Measurements from ENCODE around the gene FABP3.
"Not testable (repeated sequence)": the region's sequence is repeated elsewhere in the genome, so short reads cannot be mapped to it uniquely, and the experiment has no call there.

Gene FABP3

GRCh38 chr1:31400393-31400792 is 27.5 kb upstream of the FABP3 start:
- peak overlapping the region; percentile 95 for H3K27ac ChIP-seq
- DNase-seq (ENCODE audit: low read depth, low spot score): no peak

- peak overlapping the region; percentile 95 for H3K27ac ChIP-seq
Measured at GRCh38 chr1:31399976-31400375, 27.1 kb upstream of the FABP3 start.

DNA sequence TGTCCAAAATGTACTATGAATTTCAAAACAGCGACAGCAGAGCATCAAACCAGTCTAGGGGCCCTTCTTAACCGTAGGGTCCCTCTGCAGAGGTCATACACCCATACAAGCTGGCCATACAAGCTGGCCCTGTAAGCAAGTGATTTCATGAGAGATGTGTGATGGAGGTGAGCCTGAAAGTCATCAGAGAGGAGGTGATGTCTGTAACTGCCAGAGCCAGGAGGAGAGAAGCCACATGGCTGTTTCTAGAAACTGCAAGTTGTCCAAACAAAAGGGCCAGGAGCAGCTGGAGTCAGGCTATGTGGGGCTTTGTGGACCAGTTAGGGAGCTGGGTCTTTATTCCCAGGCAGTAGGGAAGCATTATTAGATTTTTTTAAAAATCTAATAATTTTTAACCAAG is 25.4 kb upstream of the FABP3 start:
- no peak for DNase-seq (ENCODE audit: low read depth, low spot score)

More at GRCh38 chr1:31399976-31400375, 27.1 kb upstream of the FABP3 start:
- no peak for DNase-seq (ENCODE audit: low read depth, low spot score)

GRCh38 chr1:31397360-31398095 is 24.7 kb upstream of the FABP3 start:
- DNase-seq (ENCODE audit: low read depth, low spot score): no peak
- H3K27ac ChIP-seq: peak overlapping the region; percentile 95

More for the DNA sequence above, 25.4 kb upstream of the FABP3 start:
- peak overlapping the region; percentile 95 for H3K27ac ChIP-seq

- DNase-seq (ENCODE audit: low read depth, low spot score): peak; percentile 90
- H3K27ac ChIP-seq: peak overlapping the region; percentile 95
Measured at GRCh38 chr1:31396633-31397351, 23.9 kb upstream of the FABP3 start.

- no peak for DNase-seq (ENCODE audit: low read depth, low spot score)
- peak overlapping the region; percentile 41 for H3K27ac ChIP-seq
Measured at GRCh38 chr1:31394584-31395193, 21.8 kb upstream of the FABP3 start.

DNA sequence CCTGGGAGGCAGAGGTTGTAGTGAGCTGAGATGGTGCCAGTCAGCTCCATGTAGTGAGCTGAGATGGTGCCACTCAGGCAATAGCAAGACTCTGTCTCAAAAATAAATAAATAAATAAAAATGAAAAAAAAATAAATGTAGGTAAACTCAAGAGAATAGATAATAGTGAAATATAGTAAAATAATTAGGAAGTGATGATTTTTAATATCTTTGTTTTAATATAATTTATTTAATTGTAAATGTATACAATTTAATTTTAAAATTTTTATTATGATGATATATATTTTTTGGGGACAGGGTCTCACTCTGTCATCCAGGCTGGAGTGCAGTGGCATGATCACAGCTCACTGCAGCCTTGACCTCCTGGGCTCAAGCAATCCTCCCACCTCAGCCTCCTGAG is 20.6 kb upstream of the FABP3 start:
- no peak overlapping the region for H3K27ac ChIP-seq
- DNase-seq (ENCODE audit: low read depth, low spot score): no peak

DNA sequence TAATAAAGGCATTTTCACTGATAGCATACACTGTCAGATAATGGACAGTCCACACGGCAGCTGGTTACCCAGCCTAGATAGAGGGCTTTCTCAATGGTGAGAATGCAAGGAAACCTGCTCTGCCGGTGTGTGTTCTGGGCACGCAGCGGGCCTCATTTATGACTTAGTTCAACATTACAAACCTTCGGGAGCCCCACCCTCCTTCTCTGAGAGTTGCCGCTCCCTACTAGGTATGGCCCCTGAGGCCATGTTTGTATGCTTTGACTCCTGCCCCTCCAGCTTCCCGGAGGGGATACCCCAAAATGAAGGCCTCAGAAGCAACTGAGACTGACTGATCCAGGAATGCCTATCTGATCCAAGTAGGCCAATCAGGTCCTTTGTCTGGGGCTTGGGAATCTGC is 17.2 kb upstream of the FABP3 start:
- DNase-seq (ENCODE audit: low read depth, low spot score): peak; percentile 66
- peak overlapping the region; percentile 38 for H3K27ac ChIP-seq

GRCh38 chr1:31389616-31390015 is 16.7 kb upstream of the FABP3 start:
- peak overlapping the region; percentile 38 for H3K27ac ChIP-seq
- DNase-seq (ENCODE audit: low read depth, low spot score): no peak

- H3K27ac ChIP-seq: peak overlapping the region; percentile 5
- DNase-seq (ENCODE audit: low read depth, low spot score): no peak
Measured at GRCh38 chr1:31387612-31388011, 14.7 kb upstream of the FABP3 start.

- H3K27ac ChIP-seq; DNase-seq (ENCODE audit: low read depth, low spot score): not testable (repeated sequence)
Measured at GRCh38 chr1:31386576-31387243, 13.8 kb upstream of the FABP3 start.

DNA sequence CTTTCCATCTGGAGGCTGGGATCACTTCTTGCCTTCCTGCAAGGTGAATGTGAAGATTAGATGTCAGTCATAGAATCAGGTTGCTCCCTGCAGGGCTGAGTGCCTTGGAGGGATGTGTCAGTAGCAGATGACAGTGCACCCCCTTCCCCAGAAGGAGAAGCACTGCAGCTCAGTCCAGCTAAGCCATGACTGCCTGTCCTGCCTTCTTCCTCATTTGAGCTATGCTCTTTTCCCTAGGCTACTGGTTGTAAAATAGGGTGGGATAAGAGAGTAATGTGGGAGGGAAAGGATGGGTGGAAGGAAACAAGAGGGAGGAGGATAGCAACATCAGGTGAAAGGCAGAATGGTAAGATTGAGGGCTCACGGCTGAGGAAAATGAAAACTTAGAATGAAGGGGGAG is 11.1 kb upstream of the FABP3 start:
- H3K27ac ChIP-seq: no peak overlapping the region
- no peak for DNase-seq (ENCODE audit: low read depth, low spot score)

- DNase-seq (ENCODE audit: low read depth, low spot score): no peak
- no peak overlapping the region for H3K27ac ChIP-seq
Measured at GRCh38 chr1:31382379-31382989, 9.6 kb upstream of the FABP3 start.

- DNase-seq (ENCODE audit: low read depth, low spot score): no peak
- no peak overlapping the region for H3K27ac ChIP-seq
Measured at GRCh38 chr1:31381394-31382294, 8.8 kb upstream of the FABP3 start.

DNA sequence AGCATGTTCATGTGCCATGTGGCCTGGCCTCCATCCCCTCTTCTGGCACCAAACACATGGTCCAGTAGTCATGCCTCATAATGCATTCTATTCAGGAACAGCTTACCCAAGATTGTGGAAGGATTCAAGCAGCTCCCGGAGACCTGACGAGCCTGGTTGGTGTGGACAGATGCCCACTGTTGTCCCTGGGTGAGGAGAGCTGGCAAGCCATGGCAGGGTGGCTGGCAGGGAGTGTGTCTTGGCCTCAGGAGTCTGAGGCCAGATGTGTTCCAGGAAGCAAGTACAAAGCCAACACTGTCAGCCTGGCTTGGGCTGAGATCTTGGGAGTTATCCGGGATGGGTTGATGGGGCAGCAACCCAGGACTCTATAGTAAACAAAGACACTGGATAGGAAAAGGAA is 7.3 kb upstream of the FABP3 start:
- DNase-seq (ENCODE audit: low read depth, low spot score): no peak
- no peak overlapping the region for H3K27ac ChIP-seq

DNA sequence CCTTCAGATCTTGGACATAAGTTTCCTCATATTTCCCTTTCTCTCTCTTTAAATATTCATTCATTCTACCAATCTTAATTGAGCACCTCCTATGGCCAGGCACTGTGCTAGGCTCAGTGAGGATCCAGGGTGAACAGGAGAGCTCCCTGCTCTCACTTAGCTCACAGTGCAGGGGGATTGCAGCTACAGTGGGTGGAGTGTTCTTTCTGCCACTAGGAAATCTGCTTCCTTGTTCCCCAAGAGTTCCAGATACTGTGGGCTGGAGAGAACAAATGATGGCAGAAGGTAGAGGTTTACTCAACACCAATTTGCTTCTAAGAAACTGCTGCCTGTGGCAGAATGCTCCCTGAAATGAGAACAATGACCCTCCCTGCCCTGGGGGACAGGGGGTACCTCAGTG is 5.1 kb upstream of the FABP3 start:
- no peak for DNase-seq (ENCODE audit: low read depth, low spot score)

GRCh38 chr1:31377364-31377863 is 4.5 kb upstream of the FABP3 start:
- H3K27ac ChIP-seq: peak overlapping the region; percentile 7

More for the DNA sequence above, 5.1 kb upstream of the FABP3 start:
- no peak overlapping the region for H3K27ac ChIP-seq

GRCh38 chr1:31376375-31377134 is 3.7 kb upstream of the FABP3 start:
- DNase-seq (ENCODE audit: low read depth, low spot score): no peak
- peak overlapping the region; percentile 7 for H3K27ac ChIP-seq

More at GRCh38 chr1:31377364-31377863, 4.5 kb upstream of the FABP3 start:
- no peak for DNase-seq (ENCODE audit: low read depth, low spot score)
